Heart left ventricle (tissue), 13 donors: ENCODE data around the gene IQCN.

Experiments
- CTCF ChIP-seq, 12 donors: fragments of 200-600 bp; sonication (generic) in 4 of 12; IDR thresholded peaks; one replicate each; pipeline versions ENCODE4 v1.5.0 to v1.8.0; 2018 to 2022; ENCODE audit warnings: antibody characterized with exemption in 12 of 12, mild to moderate bottlenecking in 5 of 12
- POLR2A ChIP-seq, 2 donors: fragments of 450-650 bp; IDR thresholded peaks; one replicate each; pipeline ENCODE4 v1.6.1; 2017; ENCODE audit warnings: antibody characterized with exemption in 2 of 2, mild to moderate bottlenecking in 2 of 2, moderate library complexity in 2 of 2
- donor health status: ischemic (EF 13 %, LVEDD 7.1; RV severe dilation, severe dysfunction).
- donor health status: DM: no; HTN: yes; CAD: no.
- donor health status: DM: no; HTN: no; CAD: no.
- donor health status: ischemic (EF 25% LVEDD 6.9; RV normal size, moderate dysfunction).
- donor health status: ischemic (EF 25% LVEDD 5.7; RV mildly dilated, moderate dysfunction).
- donor health status: ischemic (EF 35%, LVEDD 5.7; RV mildly dilated, moderate dysfunction).
- donor health status: nonischemic (EF 11% LVEDD 7.7; RV severe dilation, severe dysfunction).
- donor health status: DM: yes; HTN: yes; CAD: no.
- donor health status: PGD.
- donor health status: ischemic (EF 29% LVEDD 5.4; RV normal size, mild dysfunction).
- donor health status: nonischemic (EF 23%, LVEDD 6.1; RV moderate dilation, normal function).

GRCh38 chr19:18270326-18270725, 3.9 kb downstream of the IQCN start:
- TF ChIP-seq CTCF (IDR thresholded peaks at IDR 0.05) (no peak), POLR2A (IDR thresholded peaks at IDR 0.05) (no peak)
